ENCODE data around the gene RBKS.
"Not testable (repeated sequence)": the region's sequence is repeated elsewhere in the genome, so short reads cannot be mapped to it uniquely, and the experiment has no call there.

Gene RBKS

GRCh38 chr2:27875089-27875881 lies 14.9 kb downstream of the RBKS start:
- TF ChIP-seq CTCF (conservative IDR thresholded peaks at IDR 0.05; ENCODE audit: low read depth, low read length) = no peak
- no peak for DNase-seq (ENCODE audit: low read depth)
- no peak overlapping the region for H3K4me3 ChIP-seq (ENCODE audit: low read depth, low read length)

- H3K4me3 ChIP-seq (ENCODE audit: low read depth, low read length) = no peak overlapping the region
- TF ChIP-seq CTCF (conservative IDR thresholded peaks at IDR 0.05; ENCODE audit: low read depth, low read length) = no peak
- no peak for DNase-seq (ENCODE audit: low read depth)
Observed at GRCh38 chr2:27873091-27873490, 17.1 kb downstream of the RBKS start.

GRCh38 chr2:27871802-27872201 lies 18.4 kb downstream of the RBKS start:
- H3K4me3 ChIP-seq (ENCODE audit: low read depth, low read length) = no peak overlapping the region
- DNase-seq (ENCODE audit: low read depth) = no peak
- TF ChIP-seq CTCF (conservative IDR thresholded peaks at IDR 0.05; ENCODE audit: low read depth, low read length) = no peak

GRCh38 chr2:27870724-27871123 lies 19.5 kb downstream of the RBKS start:
- no peak for TF ChIP-seq CTCF (conservative IDR thresholded peaks at IDR 0.05; ENCODE audit: low read depth, low read length)
- no peak overlapping the region for H3K4me3 ChIP-seq (ENCODE audit: low read depth, low read length)
- no peak for DNase-seq (ENCODE audit: low read depth)

GRCh38 chr2:27869763-27870162 lies 20.4 kb downstream of the RBKS start:
- DNase-seq (ENCODE audit: low read depth) = no peak
- no peak for TF ChIP-seq CTCF (conservative IDR thresholded peaks at IDR 0.05; ENCODE audit: low read depth, low read length)
- no peak overlapping the region for H3K4me3 ChIP-seq (ENCODE audit: low read depth, low read length)

GRCh38 chr2:27866237-27866636 lies 23.9 kb downstream of the RBKS start:
- no peak for DNase-seq (ENCODE audit: low read depth)
- no peak overlapping the region for H3K4me3 ChIP-seq (ENCODE audit: low read depth, low read length)
- no peak for TF ChIP-seq CTCF (conservative IDR thresholded peaks at IDR 0.05; ENCODE audit: low read depth, low read length)

DNA sequence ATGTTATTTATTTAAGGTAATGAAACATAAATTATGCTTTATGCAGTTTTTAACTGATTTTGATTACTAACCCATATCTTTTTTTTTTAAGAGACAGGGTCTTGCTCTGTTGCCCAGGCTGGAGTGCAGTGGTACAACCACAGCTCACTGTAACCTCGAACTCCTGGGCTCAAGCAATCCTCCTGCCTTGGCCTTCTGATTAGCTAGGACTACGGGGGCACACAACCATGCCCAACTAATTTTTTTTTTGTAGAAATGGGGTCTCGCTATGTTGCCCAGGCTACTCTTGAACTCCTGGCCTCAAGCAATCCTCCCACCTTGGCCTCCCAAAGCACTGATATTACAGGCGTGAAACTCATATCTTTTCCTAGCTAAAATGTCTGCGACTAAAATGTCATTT lies 26.2 kb downstream of the RBKS start:
- not testable (repeated sequence) for DNase-seq (ENCODE audit: low read depth); H3K4me3 ChIP-seq (ENCODE audit: low read depth, low read length)
